IgD-negative memory B cell (primary cell): Measurements from ENCODE around the gene AIG1. TPM values are rescaled to one million over a fixed set of nuclear protein-coding genes. Genes with fewer than 3 reads are reported as not detected.

Source experiments
- H3K27ac Mint-ChIP-seq, 3 donors: one replicate each; pipeline ENCODE4 v1.8.0; 2020 to 2022; ENCODE audit warnings: mild to moderate bottlenecking in 3 of 3, mixed read lengths in 3 of 3, moderate library complexity in 1 of 3
- H3K27me3 Mint-ChIP-seq: one replicate; pipeline ENCODE4 v1.8.0; 2021; ENCODE audit warnings: mixed read lengths
- H3K36me3 Mint-ChIP-seq: one replicate; pipeline ENCODE4 v1.8.0; 2020; ENCODE audit warnings: mild to moderate bottlenecking, mixed read lengths
- H3K4me1 Mint-ChIP-seq, 3 donors: one replicate each; pipeline ENCODE4 v1.8.0; 2020 to 2022; ENCODE audit warnings: mixed read lengths in 3 of 3, mild to moderate bottlenecking in 1 of 3
- H3K4me3 Mint-ChIP-seq, 4 donors: one replicate each; pipeline ENCODE4 v1.8.0; 2020 to 2022; ENCODE audit warnings: mild to moderate bottlenecking in 4 of 4, mixed read lengths in 4 of 4, moderate library complexity in 3 of 4
- H3K9me3 Mint-ChIP-seq, 3 donors: one replicate each; pipeline ENCODE4 v1.8.0; 2020 to 2021; ENCODE audit warnings: mixed read lengths in 3 of 3, mild to moderate bottlenecking in 1 of 3
- polyA plus RNA-seq: library from polyadenylated mRNA; unstranded; fragments of 300-500 nt; fragmentation: Illumina TruSeq; gene quantifications from one replicate; pipeline ENCODE4 v1.2.3, GENCODE V29; 2021

Gene AIG1
- polyA plus RNA-seq, 1 donor from 2014 or later = 23.0 TPM

- H3K9me3 Mint-ChIP-seq = peaks cover 0 to 2% (median 2%) of the 10 kb centered on the region in 3 donors
- peaks cover 7% of the 10 kb centered on the region for H3K36me3 Mint-ChIP-seq
- H3K4me3 Mint-ChIP-seq = no peak overlapping the region
- peak overlapping the region in 1 of 3 donors; percentile 20 for H3K27ac Mint-ChIP-seq
- H3K27me3 Mint-ChIP-seq = no peaks in the 10 kb centered on the region
- H3K4me1 Mint-ChIP-seq = peaks cover under 1 to 7% (median 2%) of the 10 kb centered on the region in 3 donors
Measured at GRCh38 chr6:143117108-143117507, 56.4 kb downstream of the AIG1 start.

GRCh38 chr6:143119260-143119659 lies 58.6 kb downstream of the AIG1 start:
- H3K9me3 Mint-ChIP-seq = peaks cover 0 to 5% (median 2%) of the 10 kb centered on the region in 3 donors
- H3K36me3 Mint-ChIP-seq = peaks cover 7% of the 10 kb centered on the region
- no peak overlapping the region for H3K4me3 Mint-ChIP-seq
- H3K27ac Mint-ChIP-seq = no peak overlapping the region
- H3K27me3 Mint-ChIP-seq = no peaks in the 10 kb centered on the region
- peaks cover 0 to 7% (median 0%) of the 10 kb centered on the region in 3 donors for H3K4me1 Mint-ChIP-seq

- no peak overlapping the region for H3K27ac Mint-ChIP-seq
- no peaks in the 10 kb centered on the region for H3K27me3 Mint-ChIP-seq
- no peak overlapping the region for H3K4me3 Mint-ChIP-seq
- peaks cover 8% of the 10 kb centered on the region for H3K36me3 Mint-ChIP-seq
- H3K4me1 Mint-ChIP-seq = peaks cover 0 to 1% (median 0%) of the 10 kb centered on the region in 3 donors
- peaks cover 0 to 5% (median 2%) of the 10 kb centered on the region in 3 donors for H3K9me3 Mint-ChIP-seq
Measured at GRCh38 chr6:143123081-143123480, 62.4 kb downstream of the AIG1 start.

GRCh38 chr6:143123941-143124340 lies 63.3 kb downstream of the AIG1 start:
- Mint-ChIP-seq H3K36me3 (peaks cover 9% of the 10 kb centered on the region), H3K9me3 (peaks cover 0 to 5% (median 2%) of the 10 kb centered on the region in 3 donors), H3K4me1 (peaks cover 0 to 1% (median 0%) of the 10 kb centered on the region in 3 donors), H3K27ac (no peak overlapping the region), H3K4me3 (no peak overlapping the region), H3K27me3 (no peaks in the 10 kb centered on the region)

- Mint-ChIP-seq H3K4me1 (peaks cover 0 to 1% (median 0%) of the 10 kb centered on the region in 3 donors), H3K27ac (no peak overlapping the region), H3K4me3 (no peak overlapping the region), H3K36me3 (peaks cover 9% of the 10 kb centered on the region), H3K9me3 (peaks cover 0 to 3% (median 2%) of the 10 kb centered on the region in 3 donors), H3K27me3 (no peaks in the 10 kb centered on the region)
Measured at GRCh38 chr6:143125455-143125854, 64.8 kb downstream of the AIG1 start.

GRCh38 chr6:143125864-143126573 lies 65.3 kb downstream of the AIG1 start:
- Mint-ChIP-seq H3K27ac (no peak overlapping the region), H3K4me3 (no peak overlapping the region), H3K27me3 (no peaks in the 10 kb centered on the region), H3K9me3 (peaks cover 2 to 6% (median 3%) of the 10 kb centered on the region in 3 donors), H3K36me3 (peaks cover 8% of the 10 kb centered on the region), H3K4me1 (peaks cover 0 to 1% (median 0%) of the 10 kb centered on the region in 3 donors)

- Mint-ChIP-seq H3K4me1 (peaks cover 0 to 1% (median 0%) of the 10 kb centered on the region in 3 donors), H3K9me3 (peaks cover 4 to 8% (median 6%) of the 10 kb centered on the region in 3 donors), H3K27me3 (no peaks in the 10 kb centered on the region), H3K36me3 (peaks cover 8% of the 10 kb centered on the region), H3K4me3 (no peak overlapping the region), H3K27ac (no peak overlapping the region)
Measured at GRCh38 chr6:143126574-143126941, 65.9 kb downstream of the AIG1 start.

- H3K9me3 Mint-ChIP-seq = peaks cover 3 to 9% (median 5%) of the 10 kb centered on the region in 3 donors
- H3K27me3 Mint-ChIP-seq = no peaks in the 10 kb centered on the region
- H3K36me3 Mint-ChIP-seq = peaks cover 10% of the 10 kb centered on the region
- H3K27ac Mint-ChIP-seq = no peak overlapping the region
- H3K4me1 Mint-ChIP-seq = peaks cover 0 to 1% (median 0%) of the 10 kb centered on the region in 3 donors
- no peak overlapping the region for H3K4me3 Mint-ChIP-seq
Measured at GRCh38 chr6:143127941-143128680, 67.4 kb downstream of the AIG1 start.

GRCh38 chr6:143128681-143129015 lies 68.0 kb downstream of the AIG1 start:
- no peaks in the 10 kb centered on the region for H3K27me3 Mint-ChIP-seq
- H3K36me3 Mint-ChIP-seq = peaks cover 10% of the 10 kb centered on the region
- peaks cover 3 to 9% (median 5%) of the 10 kb centered on the region in 3 donors for H3K9me3 Mint-ChIP-seq
- peaks cover 0 to 1% (median 0%) of the 10 kb centered on the region in 3 donors for H3K4me1 Mint-ChIP-seq
- H3K27ac Mint-ChIP-seq = no peak overlapping the region
- H3K4me3 Mint-ChIP-seq = no peak overlapping the region

GRCh38 chr6:143130928-143131327 lies 70.2 kb downstream of the AIG1 start:
- peaks cover 10% of the 10 kb centered on the region for H3K36me3 Mint-ChIP-seq
- no peaks in the 10 kb centered on the region for H3K27me3 Mint-ChIP-seq
- peak overlapping the region in 1 of 4 donors; percentile 66 for H3K4me3 Mint-ChIP-seq
- no peak overlapping the region for H3K27ac Mint-ChIP-seq
- H3K9me3 Mint-ChIP-seq = peaks cover 3 to 9% (median 5%) of the 10 kb centered on the region in 3 donors
- H3K4me1 Mint-ChIP-seq = peaks cover 0 to 1% (median 0%) of the 10 kb centered on the region in 3 donors

- H3K4me1 Mint-ChIP-seq = no peaks in the 10 kb centered on the region
- no peak overlapping the region for H3K27ac Mint-ChIP-seq
- H3K9me3 Mint-ChIP-seq = peaks cover 7 to 19% (median 7%) of the 10 kb centered on the region in 3 donors
- no peaks in the 10 kb centered on the region for H3K27me3 Mint-ChIP-seq
- no peak overlapping the region for H3K4me3 Mint-ChIP-seq
- H3K36me3 Mint-ChIP-seq = peaks cover 22% of the 10 kb centered on the region
Measured at GRCh38 chr6:143135325-143135724, 74.6 kb downstream of the AIG1 start.

- H3K4me3 Mint-ChIP-seq = no peak overlapping the region
- peaks cover 24% of the 10 kb centered on the region for H3K36me3 Mint-ChIP-seq
- H3K9me3 Mint-ChIP-seq = peaks cover 3 to 18% (median 9%) of the 10 kb centered on the region in 3 donors
- no peak overlapping the region for H3K27ac Mint-ChIP-seq
- H3K4me1 Mint-ChIP-seq = no peaks in the 10 kb centered on the region
- H3K27me3 Mint-ChIP-seq = no peaks in the 10 kb centered on the region
Measured at GRCh38 chr6:143135797-143136561, 75.3 kb downstream of the AIG1 start.

- Mint-ChIP-seq H3K4me3 (no peak overlapping the region), H3K27me3 (no peaks in the 10 kb centered on the region), H3K36me3 (peaks cover 25% of the 10 kb centered on the region), H3K9me3 (peaks cover 3 to 12% (median 4%) of the 10 kb centered on the region in 3 donors), H3K27ac (no peak overlapping the region), H3K4me1 (no peaks in the 10 kb centered on the region)
Measured at GRCh38 chr6:143136647-143137046, 76.0 kb downstream of the AIG1 start.

- Mint-ChIP-seq H3K36me3 (peaks cover 22% of the 10 kb centered on the region), H3K4me3 (peak overlapping the region in 1 of 4 donors; percentile 33), H3K27ac (no peak overlapping the region), H3K4me1 (no peaks in the 10 kb centered on the region), H3K9me3 (peaks cover 3 to 12% (median 4%) of the 10 kb centered on the region in 3 donors), H3K27me3 (no peaks in the 10 kb centered on the region)
Measured at GRCh38 chr6:143139239-143139784, 78.6 kb downstream of the AIG1 start.
